Measurements from ENCODE around the gene SV2C.
"Not testable (repeated sequence)": the region's sequence is repeated elsewhere in the genome, so short reads cannot be mapped to it uniquely, and the experiment has no call there.

SV2C gene

GRCh38 chr5:76363352-76364225 is 280.4 kb downstream of the SV2C start:
- peak in 1 of 2 experiments; percentile 4 for DNase-seq

GRCh38 chr5:76364226-76364589 is 281.0 kb downstream of the SV2C start:
- DNase-seq = no peak

GRCh38 chr5:76365561-76365960 is 282.4 kb downstream of the SV2C start:
- DNase-seq = no peak

- no peak for DNase-seq
Observed at GRCh38 chr5:76366596-76366995, 283.4 kb downstream of the SV2C start.

- DNase-seq = no peak
Observed at GRCh38 chr5:76367623-76368371, 284.6 kb downstream of the SV2C start.

GRCh38 chr5:76368941-76369340 is 285.8 kb downstream of the SV2C start:
- no peak for DNase-seq

GRCh38 chr5:76369668-76370067 is 286.5 kb downstream of the SV2C start:
- DNase-seq = not testable (repeated sequence)

- no peak for DNase-seq
Observed at GRCh38 chr5:76371960-76372322, 288.8 kb downstream of the SV2C start.

- peak in 1 of 2 experiments; percentile 3 for DNase-seq
Observed at GRCh38 chr5:76372323-76373054, 289.3 kb downstream of the SV2C start.

GRCh38 chr5:76376148-76376865 is 293.1 kb downstream of the SV2C start:
- no peak for DNase-seq

GRCh38 chr5:76376866-76377230 is 293.7 kb downstream of the SV2C start:
- no peak for DNase-seq

GRCh38 chr5:76378355-76378754 is 295.2 kb downstream of the SV2C start:
- no peak for DNase-seq

GRCh38 chr5:76379316-76379715 is 296.1 kb downstream of the SV2C start:
- DNase-seq = no peak

GRCh38 chr5:76379855-76380254 is 296.7 kb downstream of the SV2C start:
- no peak for DNase-seq

- no peak for DNase-seq
Observed at GRCh38 chr5:76380346-76381066, 297.3 kb downstream of the SV2C start.

GRCh38 chr5:76383126-76383832 is 300.1 kb downstream of the SV2C start:
- no peak for DNase-seq

- no peak for DNase-seq
Observed at GRCh38 chr5:76384189-76384588, 301.0 kb downstream of the SV2C start.

- DNase-seq = no peak
Observed at GRCh38 chr5:76384705-76385104, 301.5 kb downstream of the SV2C start.

- DNase-seq = no peak
Observed at GRCh38 chr5:76385540-76385939, 302.4 kb downstream of the SV2C start.

- DNase-seq = no peak
Observed at GRCh38 chr5:76386360-76386759, 303.2 kb downstream of the SV2C start.

GRCh38 chr5:76388236-76388635 is 305.1 kb downstream of the SV2C start:
- DNase-seq = no peak

All from SHP77 (cell line).